Panc1 (cell line): ENCODE measurements around the gene ZFAND4. TPM values are rescaled to one million over a fixed set of nuclear protein-coding genes. Genes with fewer than 3 reads are reported as not detected.
"Not testable (repeated sequence)": the region's sequence is repeated elsewhere in the genome, so short reads cannot be mapped to it uniquely, and the experiment has no call there.

ENCODE experiments used
- ATAC-seq: fragments of 200-7000 bp; cut with Tn5 transposase; 2 replicates; pipeline ENCODE4 v1.9.1; 2020; ENCODE audit warnings: mild to moderate bottlenecking, moderate library complexity
- Bru-seq: library from RNA; stranded (reverse); fragments of 400-500 nt; gene quantifications from one replicate; lab custom pipeline; 2021; lab: Mats Ljungman, UMichigan
- BruChase-seq, 2 experiments: library from RNA; stranded (reverse); fragments of 400-500 nt; gene quantifications; one replicate each; lab custom pipeline; 2021; lab: Mats Ljungman, UMichigan
- BruUV-seq: library from RNA; stranded (reverse); fragments of 400-500 nt; replicated peaks from 2 replicates; lab custom pipeline; 2021; lab: Mats Ljungman, UMichigan
- CTCF ChIA-PET: fragments of 300-600 bp; sonication (Branson Sonifier 250); formaldehyde crosslinking; loops from one replicate; lab custom pipeline; 2022; ENCODE audit warnings: antibody characterized with exemption; lab: Charles Lee
- POLR2A ChIA-PET: fragments of 300-600 bp; sonication (Branson Sonifier 250); formaldehyde crosslinking; loops from one replicate; lab custom pipeline; 2022; ENCODE audit warnings: antibody characterized with exemption; lab: Charles Lee
- DNase-seq: peaks from one replicate; pipeline ENCODE4 v3.0.0-alpha.2; 2010; ENCODE audit warnings: low read depth, low spot score
- H3K27ac ChIP-seq: 2 replicates; pipeline ENCODE4 v1.5.1; 2011; ENCODE audit warnings: mild to moderate bottlenecking, low read length, inconsistent platforms
- H3K27me3 ChIP-seq: fragments of 200-500 bp; sonication (Bioruptor generic); 2 replicates; pipeline ENCODE4 v1.6.0; 2014; ENCODE audit warnings: low read length, inconsistent platforms; ENCODE audit not compliant: control insufficient read depth, insufficient read depth
- H3K36me3 ChIP-seq: fragments of 200-500 bp; sonication (Bioruptor generic); 2 replicates; pipeline ENCODE4 v1.5.1; 2014; ENCODE audit warnings: inconsistent platforms, mild to moderate bottlenecking, low read length, moderate library complexity; ENCODE audit not compliant: control insufficient read depth, insufficient read depth
- H3K4me1 ChIP-seq: 2 replicates; pipeline ENCODE4 v1.5.1; 2011; ENCODE audit warnings: inconsistent platforms, mild to moderate bottlenecking, low read length, moderate library complexity; ENCODE audit not compliant: control insufficient read depth, insufficient read depth
- H3K4me3 ChIP-seq, 2 experiments: 2 replicates each; pipeline ENCODE4 v1.5.1; 2011 to 2012; ENCODE audit warnings: low read depth in 2 of 2, low read length in 2 of 2, mild to moderate bottlenecking in 2 of 2, inconsistent platforms in 1 of 2, moderate library complexity in 1 of 2
- H3K9me3 ChIP-seq: fragments of 200-500 bp; sonication (Bioruptor generic); 2 replicates; pipeline ENCODE4 v1.5.1; 2014; ENCODE audit warnings: low read depth, mild to moderate bottlenecking, inconsistent platforms, low read length, moderate library complexity; ENCODE audit not compliant: control insufficient read depth, insufficient read depth
- POLR2AphosphoS5 ChIP-seq: IDR thresholded peaks from 2 replicates; pipeline ENCODE4 v1.6.1; 2012; ENCODE audit warnings: mild to moderate bottlenecking, low read depth, low read length, moderate library complexity
- SIN3A ChIP-seq: IDR thresholded peaks from 2 replicates; pipeline ENCODE4 v1.6.1; 2012; ENCODE audit warnings: low read depth, mild to moderate bottlenecking, low read length, moderate library complexity, borderline replicate concordance; ENCODE audit not compliant: insufficient read depth
- TCF7L2 ChIP-seq: IDR thresholded peaks from 2 replicates; pipeline ENCODE4 v1.6.1; 2011; ENCODE audit warnings: mild to moderate bottlenecking, low read depth, low read length, inconsistent platforms
- in situ Hi-C: cut with HindIII; loops from 2 replicates; pipeline ENCODE4 v1.10.0; 2016; ENCODE audit warnings: low sequenced_read_pairs, low pct_unique_long_range_greater_than_20kb
- intact Hi-C: fragments of 100-400 bp; cut with micrococcal nuclease; formaldehyde crosslinking; loops from one replicate; pipeline ENCODE4 v1.10.0; 2022; ENCODE audit not compliant: unreplicated experiment
- long read RNA-seq: library from polyadenylated mRNA; unstranded; transcript quantifications from one replicate; pipeline ENCODE4 v2.0.0, GENCODE V29; 2021; ENCODE audit not compliant: unreplicated experiment
- polyA plus RNA-seq: library from polyadenylated mRNA; unstranded; fragments of >200 nt; gene quantifications from one replicate; pipeline ENCODE4 v1.2.1, GENCODE V29; 2012; ENCODE audit warnings: missing spikeins; ENCODE audit not compliant: insufficient read length
- total RNA-seq: library from RNA; stranded (reverse); gene quantifications from one replicate; pipeline ENCODE4 v1.2.1, GENCODE V29; 2021; ENCODE audit not compliant: unreplicated experiment
- TF ChIP-seq, protein P1 (sequence below): fragments of 450-650 bp; IDR thresholded peaks from 2 replicates; pipeline ENCODE4 v1.5.1; 2017; ENCODE audit warnings: mild to moderate bottlenecking
- TF ChIP-seq, protein P2 (sequence below), 2 experiments: IDR thresholded peaks; 2 replicates each; pipeline ENCODE4 v1.6.1; 2011 to 2012; ENCODE audit warnings: low read depth in 2 of 2, control low read depth in 1 of 2, low read length in 1 of 2, mild to moderate bottlenecking in 1 of 2, moderate library complexity in 1 of 2; ENCODE audit not compliant: insufficient read depth in 1 of 2

Gene ZFAND4
- total RNA-seq, result 23.6 TPM
- polyA plus RNA-seq, result 9.5 TPM
- percentile 82 among the genes with signal in this experiment for Bru-seq, nascent RNA
- BruChase-seq, experiment 1, labeled RNA remaining after a 2-hour chase, result percentile 82 among the genes with signal in this experiment
- BruChase-seq, experiment 2, labeled RNA remaining after a 6-hour chase, result percentile 80 among the genes with signal in this experiment
- long read RNA-seq, partial matches to known transcripts, result 8 of 52 reads
- long read RNA-seq, other reads (novel, unspliced or antisense), result 44 of 52 reads

DNA sequence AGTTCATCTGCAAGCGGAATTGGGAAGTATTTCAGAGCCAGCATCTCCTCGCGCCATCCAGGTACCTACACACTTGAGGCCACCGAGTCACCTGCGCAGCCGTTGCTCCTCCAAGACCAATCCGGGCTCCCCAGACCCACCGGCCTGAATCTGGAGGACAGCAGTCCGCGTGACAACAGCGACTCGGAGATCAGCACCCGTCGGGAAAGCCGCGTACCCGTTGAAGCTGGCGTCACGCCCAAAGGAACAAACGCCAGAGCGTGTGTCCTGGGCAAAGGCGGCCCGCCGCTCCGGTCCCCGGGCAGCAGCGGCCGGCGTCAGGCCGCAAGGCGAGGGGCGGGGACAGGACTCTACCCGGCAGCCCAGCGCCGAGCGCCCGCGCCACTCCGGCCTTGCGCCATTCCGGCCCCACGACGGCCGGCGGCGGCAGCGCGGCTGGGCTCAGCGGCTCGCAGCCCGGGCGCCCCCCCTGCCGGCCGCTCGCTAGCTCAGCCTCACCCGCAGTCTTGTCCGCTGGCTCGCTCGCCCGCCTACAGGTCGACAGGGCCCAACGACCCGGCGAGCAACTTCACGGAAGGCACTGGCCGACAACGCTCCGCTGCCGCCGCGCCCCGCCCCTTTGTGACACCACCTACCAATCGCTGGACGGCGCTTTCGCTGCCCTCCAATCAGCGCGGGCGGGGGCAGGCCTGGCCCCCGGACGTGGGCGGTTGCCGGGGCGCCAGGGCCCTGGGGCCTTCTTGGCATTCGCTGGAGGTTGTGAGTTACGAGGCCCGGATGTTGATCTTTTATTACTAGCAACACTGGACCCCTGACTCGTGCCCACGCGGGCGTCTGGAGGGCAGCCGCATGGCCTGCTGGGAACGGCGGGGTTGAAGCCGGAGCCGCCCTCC, at the start of gene ZFAND4:
ZFAND4 (minus strand) TSS at position 592 of the 893 bp plus-strand sequence. CDS start 9,047 bp downstream, outside the sequence.
- CTCF ChIA-PET, result interaction anchor here (0.6 to 1.2 kb wide), 3 partner anchors 208 to 437 kb away, joined by 3 to 6 read pairs (median 3); no protein-coding TSS in a partner anchor
- Histone ChIP-seq H3K4me3 (peak within 1 kb of the TSS; percentile 80 to 99), H3K36me3 (no peaks in the 10 kb centered on the region), H3K27ac (peak within 1 kb of the TSS; percentile 95), H3K4me1 (peaks cover 6% of the 10 kb centered on the region; the same call in 1 of the 2 replicates), H3K27me3 (no peaks in the 10 kb centered on the region), H3K9me3 (no peaks in the 10 kb centered on the region)
- intact Hi-C loops (loop anchor here (2.0 kb wide), 1 partner anchor 206 kb away; no protein-coding TSS in a partner anchor), in situ Hi-C loops (no loop called here)
- DNase-seq, result peak; percentile 78
- POLR2A ChIA-PET, result interaction anchor here (0.7 kb wide), 1 partner anchor 152 kb away, joined by 4 read pairs; no protein-coding TSS in a partner anchor
- TF ChIP-seq, protein P1, sequence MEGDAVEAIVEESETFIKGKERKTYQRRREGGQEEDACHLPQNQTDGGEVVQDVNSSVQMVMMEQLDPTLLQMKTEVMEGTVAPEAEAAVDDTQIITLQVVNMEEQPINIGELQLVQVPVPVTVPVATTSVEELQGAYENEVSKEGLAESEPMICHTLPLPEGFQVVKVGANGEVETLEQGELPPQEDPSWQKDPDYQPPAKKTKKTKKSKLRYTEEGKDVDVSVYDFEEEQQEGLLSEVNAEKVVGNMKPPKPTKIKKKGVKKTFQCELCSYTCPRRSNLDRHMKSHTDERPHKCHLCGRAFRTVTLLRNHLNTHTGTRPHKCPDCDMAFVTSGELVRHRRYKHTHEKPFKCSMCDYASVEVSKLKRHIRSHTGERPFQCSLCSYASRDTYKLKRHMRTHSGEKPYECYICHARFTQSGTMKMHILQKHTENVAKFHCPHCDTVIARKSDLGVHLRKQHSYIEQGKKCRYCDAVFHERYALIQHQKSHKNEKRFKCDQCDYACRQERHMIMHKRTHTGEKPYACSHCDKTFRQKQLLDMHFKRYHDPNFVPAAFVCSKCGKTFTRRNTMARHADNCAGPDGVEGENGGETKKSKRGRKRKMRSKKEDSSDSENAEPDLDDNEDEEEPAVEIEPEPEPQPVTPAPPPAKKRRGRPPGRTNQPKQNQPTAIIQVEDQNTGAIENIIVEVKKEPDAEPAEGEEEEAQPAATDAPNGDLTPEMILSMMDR, result peak; percentile 96
- TF ChIP-seq, protein P2, sequence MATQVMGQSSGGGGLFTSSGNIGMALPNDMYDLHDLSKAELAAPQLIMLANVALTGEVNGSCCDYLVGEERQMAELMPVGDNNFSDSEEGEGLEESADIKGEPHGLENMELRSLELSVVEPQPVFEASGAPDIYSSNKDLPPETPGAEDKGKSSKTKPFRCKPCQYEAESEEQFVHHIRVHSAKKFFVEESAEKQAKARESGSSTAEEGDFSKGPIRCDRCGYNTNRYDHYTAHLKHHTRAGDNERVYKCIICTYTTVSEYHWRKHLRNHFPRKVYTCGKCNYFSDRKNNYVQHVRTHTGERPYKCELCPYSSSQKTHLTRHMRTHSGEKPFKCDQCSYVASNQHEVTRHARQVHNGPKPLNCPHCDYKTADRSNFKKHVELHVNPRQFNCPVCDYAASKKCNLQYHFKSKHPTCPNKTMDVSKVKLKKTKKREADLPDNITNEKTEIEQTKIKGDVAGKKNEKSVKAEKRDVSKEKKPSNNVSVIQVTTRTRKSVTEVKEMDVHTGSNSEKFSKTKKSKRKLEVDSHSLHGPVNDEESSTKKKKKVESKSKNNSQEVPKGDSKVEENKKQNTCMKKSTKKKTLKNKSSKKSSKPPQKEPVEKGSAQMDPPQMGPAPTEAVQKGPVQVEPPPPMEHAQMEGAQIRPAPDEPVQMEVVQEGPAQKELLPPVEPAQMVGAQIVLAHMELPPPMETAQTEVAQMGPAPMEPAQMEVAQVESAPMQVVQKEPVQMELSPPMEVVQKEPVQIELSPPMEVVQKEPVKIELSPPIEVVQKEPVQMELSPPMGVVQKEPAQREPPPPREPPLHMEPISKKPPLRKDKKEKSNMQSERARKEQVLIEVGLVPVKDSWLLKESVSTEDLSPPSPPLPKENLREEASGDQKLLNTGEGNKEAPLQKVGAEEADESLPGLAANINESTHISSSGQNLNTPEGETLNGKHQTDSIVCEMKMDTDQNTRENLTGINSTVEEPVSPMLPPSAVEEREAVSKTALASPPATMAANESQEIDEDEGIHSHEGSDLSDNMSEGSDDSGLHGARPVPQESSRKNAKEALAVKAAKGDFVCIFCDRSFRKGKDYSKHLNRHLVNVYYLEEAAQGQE (IDR thresholded peaks at IDR 0.05; ENCODE audit: insufficient read depth in 1 of 2, low read depth in 2 of 2, low read length in 1 of 2), result peak in 1 of 2 experiments; percentile 38; a peak in 1 of 4 replicates
- TF ChIP-seq TCF7L2 (peak; percentile 58; the same call in 1 of the 2 replicates), SIN3A (peak; percentile 47; the same call in 1 of the 2 replicates), POLR2AphosphoS5 (peak; percentile 77)
- ATAC-seq, result peak; percentile 99
- no TSS peak for BruUV-seq

DNA sequence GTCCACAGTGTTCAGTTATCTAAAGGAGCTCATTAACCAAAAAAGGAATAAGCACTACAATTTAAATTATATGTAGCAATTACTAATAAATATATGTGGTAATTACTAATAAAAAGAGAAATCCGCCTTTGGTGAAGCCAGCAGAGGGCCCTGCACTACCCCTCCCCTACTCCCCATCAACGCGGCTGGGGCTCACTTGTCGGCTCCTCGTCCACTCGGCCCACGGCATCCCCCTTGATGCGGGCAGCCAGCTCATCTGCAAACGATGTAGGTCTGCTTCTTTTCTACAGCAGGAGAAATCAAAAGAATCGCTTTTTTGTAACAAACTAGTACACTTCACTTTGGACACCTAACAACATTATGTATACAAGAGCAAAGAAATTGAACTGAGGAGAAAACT, 48.9 kb upstream of the ZFAND4 start:
- H3K27ac ChIP-seq, DNase-seq, H3K36me3 ChIP-seq, POLR2A ChIA-PET, H3K4me1 ChIP-seq, H3K27me3 ChIP-seq, H3K9me3 ChIP-seq, ATAC-seq, H3K4me3 ChIP-seq, BruUV-seq, in situ Hi-C loops, CTCF ChIA-PET, intact Hi-C loops: not testable (repeated sequence)

DNA sequence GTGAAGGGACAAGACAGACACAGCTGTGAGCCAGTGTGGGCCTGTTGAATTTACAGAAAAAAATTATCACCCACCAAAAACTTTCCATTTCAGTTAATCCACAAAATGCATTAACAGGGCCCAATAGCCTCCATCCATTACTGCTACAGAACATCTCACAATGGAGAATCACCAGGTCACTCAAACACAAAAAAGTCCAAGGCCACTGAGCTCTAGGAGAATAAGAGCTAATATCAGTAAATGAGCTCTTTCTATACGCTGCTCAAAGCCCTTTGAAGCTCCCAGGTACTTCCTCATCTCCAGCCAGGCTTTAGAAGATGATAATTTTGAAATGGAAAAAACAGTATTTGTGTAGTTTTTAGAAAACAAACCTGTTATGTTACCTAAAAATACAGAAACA, 45.1 kb upstream of the ZFAND4 start:
- in situ Hi-C loops, intact Hi-C loops, CTCF ChIA-PET, H3K4me3 ChIP-seq, BruUV-seq, ATAC-seq, H3K27me3 ChIP-seq, H3K4me1 ChIP-seq, POLR2A ChIA-PET, H3K36me3 ChIP-seq, H3K9me3 ChIP-seq, DNase-seq, H3K27ac ChIP-seq: not testable (repeated sequence)

DNA sequence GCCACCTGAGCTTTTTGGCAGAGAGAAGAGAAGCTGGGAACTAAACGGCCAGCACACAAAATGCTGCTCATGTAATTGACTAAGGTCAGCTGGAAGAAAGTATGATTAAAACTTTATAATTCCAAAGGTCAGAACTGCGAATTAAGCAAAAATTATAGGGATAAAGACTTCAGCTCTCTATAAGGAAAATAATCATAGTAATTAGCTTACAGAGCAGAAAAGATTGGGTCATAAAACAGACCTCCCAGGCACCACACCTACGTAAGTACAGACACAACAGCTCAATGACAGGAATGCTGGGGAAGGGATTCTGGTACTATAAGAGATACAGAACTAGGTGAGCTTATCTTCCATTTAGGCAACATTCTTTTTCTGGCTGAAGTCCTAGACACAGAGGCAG, 44.5 kb upstream of the ZFAND4 start:
- intact Hi-C loops, ATAC-seq, H3K36me3 ChIP-seq, BruUV-seq, H3K4me3 ChIP-seq, DNase-seq, H3K4me1 ChIP-seq, H3K27ac ChIP-seq, in situ Hi-C loops, H3K27me3 ChIP-seq, POLR2A ChIA-PET, CTCF ChIA-PET, H3K9me3 ChIP-seq: not testable (repeated sequence)
